DND-41 (cell line): ENCODE measurements around the gene LAMTOR2.

ENCODE experiments used
- ATAC-seq: fragments of 200-7000 bp; cut with Tn5 transposase; 3 replicates; pipeline ENCODE4 v1.9.1; 2021; ENCODE audit warnings: low read depth; ENCODE audit not compliant: insufficient read depth
- DNase-seq: peaks from one replicate; pipeline ENCODE4 v3.0.0-alpha.2; 2020
- H2AFZ ChIP-seq: 2 replicates; pipeline ENCODE4 v1.6.0; 2012; ENCODE audit warnings: low read depth, low read length
- H3K27ac ChIP-seq: 2 replicates; pipeline ENCODE4 v1.5.1; 2012; ENCODE audit warnings: low read length, inconsistent platforms
- H3K27me3 ChIP-seq: fragments of 200-600 bp; sonication (generic); 2 replicates; pipeline ENCODE4 v1.6.0; 2012; ENCODE audit warnings: low read length, mild to moderate bottlenecking, inconsistent platforms; ENCODE audit not compliant: insufficient read depth, poor library complexity
- H3K36me3 ChIP-seq: 2 replicates; pipeline ENCODE4 v1.5.1; 2012; ENCODE audit warnings: low read length, inconsistent platforms; ENCODE audit not compliant: insufficient read depth
- H3K4me1 ChIP-seq: 2 replicates; pipeline ENCODE4 v1.5.1; 2012; ENCODE audit warnings: mild to moderate bottlenecking, low read length; ENCODE audit not compliant: insufficient read depth
- H3K4me2 ChIP-seq: 2 replicates; pipeline ENCODE4 v1.6.0; 2012; ENCODE audit warnings: mild to moderate bottlenecking, moderate library complexity, low read length, inconsistent platforms; ENCODE audit not compliant: insufficient read depth
- H3K4me3 ChIP-seq, 2 experiments: fragments of 200-600 bp in 1 of 2; shearing (Covaris generic) in 1 of 2; 2 replicates each; pipeline ENCODE4 v1.5.1; 2012 to 2016; ENCODE audit warnings: inconsistent platforms in 2 of 2, low read length in 2 of 2, mild to moderate bottlenecking in 2 of 2, low read depth in 1 of 2, moderate library complexity in 1 of 2
- H3K79me2 ChIP-seq: 2 replicates; pipeline ENCODE4 v1.6.0; 2012; ENCODE audit warnings: low read length, inconsistent platforms; ENCODE audit not compliant: insufficient read depth
- H3K9ac ChIP-seq: 2 replicates; pipeline ENCODE4 v1.6.0; 2012; ENCODE audit warnings: low read depth, mild to moderate bottlenecking, inconsistent platforms, low read length, moderate library complexity
- H3K9me3 ChIP-seq: 2 replicates; pipeline ENCODE4 v1.5.1; 2012; ENCODE audit warnings: low read length, moderate library complexity, mild to moderate bottlenecking, inconsistent platforms; ENCODE audit not compliant: insufficient read depth, severe bottlenecking
- H4K20me1 ChIP-seq: 2 replicates; pipeline ENCODE4 v1.6.0; 2012; ENCODE audit warnings: low read length; ENCODE audit not compliant: insufficient read depth
- EZH2 ChIP-seq: IDR thresholded peaks from 3 replicates; pipeline ENCODE4 v1.6.1; 2012; ENCODE audit warnings: borderline replicate concordance, low read depth, mild to moderate bottlenecking, moderate library complexity, low read length, inconsistent platforms; ENCODE audit not compliant: severe bottlenecking
- TF ChIP-seq, protein P1 (sequence below): IDR thresholded peaks from 2 replicates; pipeline ENCODE4 v1.5.1; 2012; ENCODE audit warnings: borderline replicate concordance, low read length, moderate library complexity, mild to moderate bottlenecking; ENCODE audit not compliant: poor library complexity, severe bottlenecking; ENCODE audit errors: extremely low read depth

The LAMTOR2 gene

DNA sequence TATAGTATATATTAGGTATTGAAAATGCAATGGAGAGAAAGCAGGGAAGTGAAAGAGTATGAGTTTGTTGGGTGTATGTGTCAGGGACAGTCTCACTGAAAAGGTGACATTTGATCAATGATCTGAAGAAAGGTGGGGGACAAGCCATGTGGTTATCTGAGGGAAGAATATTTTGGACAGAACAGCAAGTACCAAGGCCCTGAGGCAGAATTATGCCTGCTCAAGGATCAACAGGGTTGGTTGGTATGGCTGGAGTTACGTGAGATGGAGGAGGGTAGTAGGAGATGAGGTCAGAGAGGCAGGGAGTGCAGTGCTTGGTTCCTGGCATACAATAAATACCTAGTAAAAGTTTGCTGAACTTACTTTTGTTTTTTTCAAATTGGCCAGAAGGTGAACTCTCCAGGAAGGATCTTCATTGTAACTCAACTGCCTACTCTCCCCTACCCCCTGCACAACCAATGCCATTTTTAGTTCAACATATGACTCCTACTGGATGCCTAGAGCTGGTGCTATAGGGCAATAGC, 1.8 kb downstream of the LAMTOR2 start:
- H3K9ac ChIP-seq = no peak overlapping the region
- H3K36me3 ChIP-seq = peaks cover 21% of the 10 kb centered on the region
- peaks cover 32% of the 10 kb centered on the region for H3K79me2 ChIP-seq
- peaks cover 36% of the 10 kb centered on the region for H3K4me1 ChIP-seq
- H3K27ac ChIP-seq = no peak overlapping the region
- H3K4me3 ChIP-seq = no peak overlapping the region
- ATAC-seq (no peak), DNase-seq (no peak)
- H3K4me2 ChIP-seq = no peak overlapping the region; the same call in 1 of the 2 replicates
- no peaks in the 10 kb centered on the region for H3K27me3 ChIP-seq
- TF ChIP-seq, protein P1, sequence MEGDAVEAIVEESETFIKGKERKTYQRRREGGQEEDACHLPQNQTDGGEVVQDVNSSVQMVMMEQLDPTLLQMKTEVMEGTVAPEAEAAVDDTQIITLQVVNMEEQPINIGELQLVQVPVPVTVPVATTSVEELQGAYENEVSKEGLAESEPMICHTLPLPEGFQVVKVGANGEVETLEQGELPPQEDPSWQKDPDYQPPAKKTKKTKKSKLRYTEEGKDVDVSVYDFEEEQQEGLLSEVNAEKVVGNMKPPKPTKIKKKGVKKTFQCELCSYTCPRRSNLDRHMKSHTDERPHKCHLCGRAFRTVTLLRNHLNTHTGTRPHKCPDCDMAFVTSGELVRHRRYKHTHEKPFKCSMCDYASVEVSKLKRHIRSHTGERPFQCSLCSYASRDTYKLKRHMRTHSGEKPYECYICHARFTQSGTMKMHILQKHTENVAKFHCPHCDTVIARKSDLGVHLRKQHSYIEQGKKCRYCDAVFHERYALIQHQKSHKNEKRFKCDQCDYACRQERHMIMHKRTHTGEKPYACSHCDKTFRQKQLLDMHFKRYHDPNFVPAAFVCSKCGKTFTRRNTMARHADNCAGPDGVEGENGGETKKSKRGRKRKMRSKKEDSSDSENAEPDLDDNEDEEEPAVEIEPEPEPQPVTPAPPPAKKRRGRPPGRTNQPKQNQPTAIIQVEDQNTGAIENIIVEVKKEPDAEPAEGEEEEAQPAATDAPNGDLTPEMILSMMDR = no peak
- TF ChIP-seq EZH2 = no peak
- H3K9me3 ChIP-seq = no peaks in the 10 kb centered on the region
- peaks cover 9% of the 10 kb centered on the region; the same call in 1 of the 2 replicates for H4K20me1 ChIP-seq
- H2AFZ ChIP-seq = no peak overlapping the region

DNA sequence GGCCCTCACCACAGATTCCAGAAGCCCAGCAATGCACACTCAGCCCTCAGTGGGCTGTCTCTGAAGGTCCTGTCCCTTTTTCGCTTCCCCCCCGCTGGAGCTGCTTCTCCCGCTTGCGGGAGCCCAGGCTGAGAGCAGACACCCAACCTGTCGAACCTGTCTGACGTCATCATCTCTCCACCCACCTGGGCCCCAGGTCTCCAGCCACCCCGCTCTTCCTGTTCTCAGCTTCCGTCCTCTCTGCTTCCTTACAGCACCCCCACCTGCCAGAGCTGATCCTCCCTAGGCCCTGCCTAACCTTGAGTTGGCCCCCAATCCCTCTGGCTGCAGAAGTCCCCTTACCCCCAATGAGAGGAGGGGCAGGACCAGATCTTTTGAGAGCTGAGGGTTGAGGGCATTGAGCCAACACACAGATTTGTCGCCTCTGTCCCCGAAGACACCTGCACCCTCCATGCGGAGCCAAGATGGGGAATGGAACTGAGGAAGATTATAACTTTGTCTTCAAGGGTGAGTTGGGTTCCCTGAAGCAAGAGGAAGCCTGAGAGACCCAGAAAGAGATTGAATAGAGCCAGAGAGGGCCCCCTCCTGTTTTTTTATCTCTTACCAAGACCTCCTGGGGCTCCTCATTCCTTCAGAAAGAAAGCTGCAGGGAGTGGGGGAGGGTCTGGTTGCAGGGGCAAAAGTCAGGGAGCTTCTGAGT, 6.5 kb downstream of the LAMTOR2 start, which contains the start of gene RAB25:
Gene RAB25 (plus strand): TSS at position 224 of the 700 bp plus-strand sequence. CDS start 241 bp downstream, at position 465.
- Histone ChIP-seq H3K27me3 (no peaks in the 10 kb centered on the region), H3K79me2 (no peaks in the 10 kb centered on the region), H3K4me2 (no peak within 1 kb of the TSS), H3K9ac (no peak within 1 kb of the TSS), H2AFZ (no peak within 1 kb of the TSS), H4K20me1 (no peaks in the 10 kb centered on the region), H3K4me1 (peaks cover 4% of the 10 kb centered on the region; the same call in 1 of the 2 replicates), H3K4me3 (no peak within 1 kb of the TSS), H3K27ac (no peak within 1 kb of the TSS), H3K9me3 (no peaks in the 10 kb centered on the region), H3K36me3 (peaks cover 16% of the 10 kb centered on the region; the same call in 1 of the 2 replicates)
- no peak for ATAC-seq
- no peak for DNase-seq
- TF ChIP-seq, protein P1 = no peak
- no peak for TF ChIP-seq EZH2

DNA sequence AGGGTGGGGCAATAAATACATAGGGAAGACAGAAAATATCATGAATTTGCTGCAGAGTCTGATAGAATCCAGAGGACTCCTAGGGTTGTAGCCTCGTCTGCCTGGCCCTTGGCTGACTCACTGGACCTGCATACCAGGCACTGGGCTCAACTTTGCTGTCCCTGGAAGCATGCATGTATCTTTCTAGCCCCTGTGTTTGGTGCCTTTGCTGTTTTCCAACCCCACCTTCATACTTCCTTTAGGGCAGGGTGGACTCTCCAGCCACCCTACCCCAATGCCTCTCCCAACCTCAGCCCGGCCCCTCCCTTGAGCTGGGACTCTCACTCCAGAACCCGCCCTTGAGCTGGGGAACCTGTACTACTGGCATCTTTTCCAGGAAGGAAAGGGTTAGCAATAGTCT, 7.6 kb downstream of the LAMTOR2 start:
- H3K4me1 ChIP-seq = no peaks in the 10 kb centered on the region
- no peaks in the 10 kb centered on the region for H3K9me3 ChIP-seq
- TF ChIP-seq EZH2 = no peak
- TF ChIP-seq, protein P1 = no peak
- no peak overlapping the region for H3K4me3 ChIP-seq
- ATAC-seq (no peak), DNase-seq (no peak)
- no peak overlapping the region for H3K4me2 ChIP-seq
- no peak overlapping the region for H2AFZ ChIP-seq
- no peak overlapping the region for H3K9ac ChIP-seq
- H3K27me3 ChIP-seq = no peaks in the 10 kb centered on the region
- H4K20me1 ChIP-seq = no peaks in the 10 kb centered on the region
- peaks cover 11% of the 10 kb centered on the region; the same call in 1 of the 2 replicates for H3K36me3 ChIP-seq
- no peaks in the 10 kb centered on the region for H3K79me2 ChIP-seq
- no peak overlapping the region for H3K27ac ChIP-seq
